Measurements from ENCODE around the gene GUSB.
"Not testable (repeated sequence)": the region's sequence is repeated elsewhere in the genome, so short reads cannot be mapped to it uniquely, and the experiment has no call there.

The GUSB gene

DNA sequence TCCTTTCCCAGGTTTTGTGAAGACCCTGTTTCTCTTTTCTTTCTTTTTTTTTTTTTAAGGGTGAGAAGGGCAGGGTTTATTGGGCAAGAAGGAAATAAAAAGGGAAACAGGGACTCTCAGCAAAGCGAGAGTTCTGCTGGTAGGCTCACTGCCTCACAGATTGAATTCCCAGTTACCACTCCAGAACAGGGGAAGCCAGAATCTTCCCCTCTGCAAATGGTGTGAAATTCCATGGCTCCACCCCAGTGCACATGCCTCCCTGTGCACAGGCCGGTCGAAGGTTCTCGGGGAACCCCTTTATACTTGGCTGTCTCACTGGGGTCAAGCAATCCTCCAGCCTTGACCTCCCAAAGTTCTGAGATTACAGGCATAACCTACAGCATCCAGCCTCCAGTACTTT, 10.5 kb upstream of the GUSB start:
- DNase-seq (ENCODE audit: low read depth) = no peak
- TF ChIP-seq, protein P1, sequence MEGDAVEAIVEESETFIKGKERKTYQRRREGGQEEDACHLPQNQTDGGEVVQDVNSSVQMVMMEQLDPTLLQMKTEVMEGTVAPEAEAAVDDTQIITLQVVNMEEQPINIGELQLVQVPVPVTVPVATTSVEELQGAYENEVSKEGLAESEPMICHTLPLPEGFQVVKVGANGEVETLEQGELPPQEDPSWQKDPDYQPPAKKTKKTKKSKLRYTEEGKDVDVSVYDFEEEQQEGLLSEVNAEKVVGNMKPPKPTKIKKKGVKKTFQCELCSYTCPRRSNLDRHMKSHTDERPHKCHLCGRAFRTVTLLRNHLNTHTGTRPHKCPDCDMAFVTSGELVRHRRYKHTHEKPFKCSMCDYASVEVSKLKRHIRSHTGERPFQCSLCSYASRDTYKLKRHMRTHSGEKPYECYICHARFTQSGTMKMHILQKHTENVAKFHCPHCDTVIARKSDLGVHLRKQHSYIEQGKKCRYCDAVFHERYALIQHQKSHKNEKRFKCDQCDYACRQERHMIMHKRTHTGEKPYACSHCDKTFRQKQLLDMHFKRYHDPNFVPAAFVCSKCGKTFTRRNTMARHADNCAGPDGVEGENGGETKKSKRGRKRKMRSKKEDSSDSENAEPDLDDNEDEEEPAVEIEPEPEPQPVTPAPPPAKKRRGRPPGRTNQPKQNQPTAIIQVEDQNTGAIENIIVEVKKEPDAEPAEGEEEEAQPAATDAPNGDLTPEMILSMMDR (IDR thresholded peaks at IDR 0.05; ENCODE audit: control insufficient read depth, insufficient read depth, low read depth, low read length, missing control alignments) = no peak
- H3K4me3 ChIP-seq (ENCODE audit: control insufficient read depth, low read depth, low read length) = no peak overlapping the region

DNA sequence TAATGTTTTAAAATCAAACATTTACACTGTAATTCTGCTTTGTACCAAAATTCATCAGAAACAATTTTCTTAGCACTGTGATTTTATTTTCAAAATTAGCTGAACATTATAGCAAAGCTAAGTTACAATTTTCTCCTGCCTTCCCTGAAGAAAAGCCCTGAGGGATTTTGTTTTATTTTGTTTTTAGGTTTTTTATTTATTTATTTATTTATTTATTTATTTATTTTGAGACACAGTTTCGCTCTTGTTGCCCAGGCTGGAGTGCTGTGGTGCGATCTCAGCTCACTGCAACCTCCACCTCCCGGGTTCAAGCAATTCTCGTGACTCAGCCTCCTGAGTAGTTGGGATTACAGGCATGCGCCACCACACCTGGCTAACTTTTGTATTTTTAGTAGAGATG, 9.8 kb upstream of the GUSB start:
- not testable (repeated sequence) for H3K4me3 ChIP-seq (ENCODE audit: control insufficient read depth, low read depth, low read length); DNase-seq (ENCODE audit: low read depth)

DNA sequence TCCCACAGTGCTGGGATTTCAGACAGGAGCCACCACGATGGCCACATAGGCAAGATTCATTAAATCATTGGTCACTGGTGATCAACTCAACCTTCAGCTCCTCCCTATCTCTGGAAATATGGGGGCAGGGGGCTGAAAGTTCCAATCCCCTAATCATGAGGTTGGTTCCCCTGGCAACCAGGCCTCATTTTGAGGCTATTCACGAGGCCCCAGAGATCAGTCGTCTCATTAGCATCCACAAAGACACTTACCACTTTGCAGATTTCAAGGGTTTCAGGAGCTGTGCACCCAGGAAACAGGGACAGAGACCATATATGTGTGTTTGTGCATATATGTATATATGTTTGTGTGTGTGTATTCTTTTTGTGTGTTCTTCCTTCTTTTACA, 7.7 kb upstream of the GUSB start:
- no peak for DNase-seq (ENCODE audit: low read depth)
- TF ChIP-seq, protein P1 (IDR thresholded peaks at IDR 0.05; ENCODE audit: control insufficient read depth, insufficient read depth, low read depth, low read length, missing control alignments) = no peak
- no peak overlapping the region for H3K4me3 ChIP-seq (ENCODE audit: control insufficient read depth, low read depth, low read length)

DNA sequence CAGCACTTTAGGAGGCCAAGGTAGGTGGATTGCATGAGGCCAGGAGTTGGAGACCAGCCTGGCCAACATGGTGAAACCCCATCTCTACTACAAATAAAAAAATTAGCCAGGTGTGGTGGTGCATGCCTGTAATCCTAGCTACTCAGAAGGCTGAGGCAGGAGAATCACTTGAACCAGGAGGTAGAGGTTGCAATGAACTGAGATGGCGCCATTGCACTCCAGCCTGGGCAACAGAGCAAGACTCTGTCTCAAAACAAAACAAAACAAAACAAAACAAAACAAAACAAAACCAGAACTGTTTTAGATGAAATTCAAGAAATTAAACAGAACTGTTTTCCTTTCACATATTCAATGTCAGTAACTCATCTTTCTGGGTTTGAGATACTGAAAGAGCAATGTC, 6.5 kb upstream of the GUSB start:
- DNase-seq (ENCODE audit: low read depth); H3K4me3 ChIP-seq (ENCODE audit: control insufficient read depth, low read depth, low read length): not testable (repeated sequence)

DNA sequence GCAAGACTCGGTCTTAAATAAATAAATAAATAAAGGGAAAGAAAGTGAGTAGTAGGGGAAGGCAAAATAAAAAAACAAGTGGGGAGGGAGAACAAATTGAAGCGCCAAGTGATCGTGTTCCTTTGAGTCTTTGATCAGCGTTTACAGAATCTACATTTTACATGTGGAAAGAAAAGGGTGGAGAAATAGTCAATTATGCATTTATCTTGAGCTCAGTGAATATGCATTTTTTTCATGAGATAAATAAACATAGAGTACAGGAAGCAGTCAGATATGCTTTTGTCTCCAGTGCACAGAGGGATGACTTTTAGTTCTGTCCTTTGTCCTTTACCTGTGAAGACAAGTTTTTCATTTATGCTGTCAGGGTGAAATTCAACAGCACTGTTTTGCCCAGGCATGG, 6.1 kb upstream of the GUSB start:
- no peak for DNase-seq (ENCODE audit: low read depth)
- TF ChIP-seq, protein P1 (IDR thresholded peaks at IDR 0.05; ENCODE audit: control insufficient read depth, insufficient read depth, low read depth, low read length, missing control alignments) = no peak
- H3K4me3 ChIP-seq (ENCODE audit: control insufficient read depth, low read depth, low read length) = no peak overlapping the region

DNA sequence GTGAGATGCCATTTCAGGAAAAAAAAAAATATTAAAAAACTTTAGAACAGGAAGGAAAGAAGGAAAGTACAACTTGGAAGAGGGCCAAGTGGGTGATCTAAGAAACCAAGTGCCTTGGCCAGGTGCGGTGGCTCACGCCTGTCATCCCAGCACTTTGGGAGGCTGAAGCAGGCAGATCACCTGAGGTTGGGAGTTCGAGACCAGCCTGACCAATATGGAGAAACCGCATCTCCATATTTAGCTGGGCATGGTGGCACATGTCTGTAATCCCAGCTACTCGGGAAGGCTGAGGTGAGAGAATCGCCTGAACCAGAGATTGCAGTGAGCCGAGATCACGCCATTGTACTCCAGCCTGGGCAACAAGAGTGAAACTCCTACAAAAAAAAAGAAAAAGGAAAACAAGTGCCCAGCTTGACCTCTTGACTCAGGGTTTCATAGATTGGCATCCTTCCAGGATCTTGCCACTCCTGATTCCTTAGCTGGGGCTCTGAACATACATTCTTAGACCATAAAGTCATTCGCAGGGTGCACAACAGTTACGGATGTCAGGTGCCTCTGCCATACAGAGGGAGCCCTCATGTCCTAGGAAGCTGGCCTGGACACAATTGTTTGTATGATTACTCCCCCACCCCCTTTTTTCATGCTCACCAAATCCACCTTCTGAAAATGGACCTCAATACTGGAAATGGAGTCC, 2.1 kb upstream of the GUSB start:
- DNase-seq (ENCODE audit: low read depth) = no peak
- TF ChIP-seq, protein P1 (IDR thresholded peaks at IDR 0.05; ENCODE audit: control insufficient read depth, insufficient read depth, low read depth, low read length, missing control alignments) = no peak
- H3K4me3 ChIP-seq (ENCODE audit: control insufficient read depth, low read depth, low read length) = no peak overlapping the region

DNA sequence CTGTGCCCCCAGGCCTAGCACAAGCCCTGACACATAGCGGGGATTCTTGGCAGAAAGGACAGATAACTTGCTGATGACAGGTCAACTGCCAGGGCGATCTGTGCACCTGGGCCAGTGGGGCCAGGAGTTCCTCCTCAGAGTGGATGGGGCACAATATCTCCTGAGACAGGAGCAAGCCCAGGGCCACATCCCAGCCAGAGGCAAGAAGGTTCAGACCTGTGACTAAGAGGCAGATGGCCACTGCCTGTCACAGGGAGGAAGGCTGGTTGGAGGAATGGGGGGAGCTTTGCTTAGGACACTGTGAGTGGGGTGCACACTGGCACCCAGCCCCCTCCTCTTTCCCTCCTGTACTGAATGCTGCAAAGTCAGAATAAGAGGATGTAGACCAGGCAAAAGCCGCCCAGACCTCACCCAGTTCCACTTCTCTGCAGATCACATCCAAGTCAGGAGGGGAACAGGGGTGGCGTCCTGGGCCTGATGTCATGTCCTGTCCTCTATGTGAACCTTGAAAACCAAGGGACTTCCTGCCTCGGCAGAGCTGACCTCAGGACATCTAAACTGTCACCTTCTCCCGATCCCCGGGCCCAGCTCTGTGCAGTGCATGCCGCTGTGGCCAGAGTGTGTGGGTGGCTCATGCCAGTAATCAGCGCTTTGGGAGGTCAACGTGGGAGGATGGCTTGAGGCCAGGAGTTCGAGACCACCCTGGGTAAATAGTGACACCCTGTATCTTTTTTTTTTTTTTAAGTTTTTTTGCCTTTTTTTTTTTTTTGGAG, 1.3 kb downstream of the GUSB start:
- H3K4me3 ChIP-seq (ENCODE audit: control insufficient read depth, low read depth, low read length) = peak overlapping the region; percentile 53
- no peak for DNase-seq (ENCODE audit: low read depth)
- TF ChIP-seq, protein P1 (IDR thresholded peaks at IDR 0.05; ENCODE audit: control insufficient read depth, insufficient read depth, low read depth, low read length, missing control alignments) = no peak
